Body of pancreas (tissue), 4 donors: ENCODE results near the gene RNFT2.

ENCODE experiments used
- POLR2A ChIP-seq, 3 donors: fragments of 450-650 bp; IDR thresholded peaks; one replicate each; pipeline ENCODE4 v1.6.1; 2016; ENCODE audit warnings: antibody characterized with exemption in 3 of 3, mild to moderate bottlenecking in 2 of 3
- TF ChIP-seq, protein P1 (sequence below), 7 experiments: fragments of 450-650 bp in 4 of 7; fragments of 200-600 bp in 3 of 7; sonication (generic) in 3 of 7; IDR thresholded peaks; one replicate each; pipeline ENCODE4 v1.5.1; 2016 to 2019; ENCODE audit warnings: antibody characterized with exemption in 7 of 7

DNA sequence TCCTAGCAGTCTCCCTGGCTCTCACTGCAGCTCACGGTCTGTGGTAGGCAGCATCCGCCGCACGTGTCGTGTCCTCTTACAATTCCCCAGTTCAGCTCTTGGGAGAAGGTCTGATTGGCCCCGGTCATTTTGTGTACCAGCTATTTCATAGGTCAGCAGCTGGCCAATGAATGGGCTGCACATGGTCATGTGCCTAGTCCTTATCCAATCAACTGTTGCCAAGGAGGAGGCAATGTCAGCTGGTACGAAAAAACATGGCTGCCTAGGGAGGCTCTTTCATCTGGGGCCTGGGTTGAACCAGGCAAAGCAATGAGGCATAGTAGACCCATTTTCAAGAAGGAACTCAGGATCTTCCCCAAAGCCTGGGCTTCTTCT lies 46.1 kb downstream of the RNFT2 start:
- TF ChIP-seq, protein P1, sequence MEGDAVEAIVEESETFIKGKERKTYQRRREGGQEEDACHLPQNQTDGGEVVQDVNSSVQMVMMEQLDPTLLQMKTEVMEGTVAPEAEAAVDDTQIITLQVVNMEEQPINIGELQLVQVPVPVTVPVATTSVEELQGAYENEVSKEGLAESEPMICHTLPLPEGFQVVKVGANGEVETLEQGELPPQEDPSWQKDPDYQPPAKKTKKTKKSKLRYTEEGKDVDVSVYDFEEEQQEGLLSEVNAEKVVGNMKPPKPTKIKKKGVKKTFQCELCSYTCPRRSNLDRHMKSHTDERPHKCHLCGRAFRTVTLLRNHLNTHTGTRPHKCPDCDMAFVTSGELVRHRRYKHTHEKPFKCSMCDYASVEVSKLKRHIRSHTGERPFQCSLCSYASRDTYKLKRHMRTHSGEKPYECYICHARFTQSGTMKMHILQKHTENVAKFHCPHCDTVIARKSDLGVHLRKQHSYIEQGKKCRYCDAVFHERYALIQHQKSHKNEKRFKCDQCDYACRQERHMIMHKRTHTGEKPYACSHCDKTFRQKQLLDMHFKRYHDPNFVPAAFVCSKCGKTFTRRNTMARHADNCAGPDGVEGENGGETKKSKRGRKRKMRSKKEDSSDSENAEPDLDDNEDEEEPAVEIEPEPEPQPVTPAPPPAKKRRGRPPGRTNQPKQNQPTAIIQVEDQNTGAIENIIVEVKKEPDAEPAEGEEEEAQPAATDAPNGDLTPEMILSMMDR (IDR thresholded peaks at IDR 0.05), result no peak
- TF ChIP-seq POLR2A (IDR thresholded peaks at IDR 0.05), result no peak
